Pulmonary artery endothelial cell (primary cell): Measurements from ENCODE around the gene PCSK2. TPM values are rescaled to one million over a fixed set of nuclear protein-coding genes. Genes with fewer than 3 reads are reported as not detected.
"Not testable (repeated sequence)": the region's sequence is repeated elsewhere in the genome, so short reads cannot be mapped to it uniquely, and the experiment has no call there.

Source experiments
- DNase-seq: peaks from one replicate; pipeline ENCODE4 v3.0.0-alpha.2; 2011; ENCODE audit warnings: low read depth, low spot score
- total RNA-seq: library from RNA; depleted of rRNA; stranded (reverse); fragments of >200 nt; gene quantifications from 2 replicates; pipeline ENCODE4 v1.2.3, GENCODE V29; 2014

Gene PCSK2, protein sequence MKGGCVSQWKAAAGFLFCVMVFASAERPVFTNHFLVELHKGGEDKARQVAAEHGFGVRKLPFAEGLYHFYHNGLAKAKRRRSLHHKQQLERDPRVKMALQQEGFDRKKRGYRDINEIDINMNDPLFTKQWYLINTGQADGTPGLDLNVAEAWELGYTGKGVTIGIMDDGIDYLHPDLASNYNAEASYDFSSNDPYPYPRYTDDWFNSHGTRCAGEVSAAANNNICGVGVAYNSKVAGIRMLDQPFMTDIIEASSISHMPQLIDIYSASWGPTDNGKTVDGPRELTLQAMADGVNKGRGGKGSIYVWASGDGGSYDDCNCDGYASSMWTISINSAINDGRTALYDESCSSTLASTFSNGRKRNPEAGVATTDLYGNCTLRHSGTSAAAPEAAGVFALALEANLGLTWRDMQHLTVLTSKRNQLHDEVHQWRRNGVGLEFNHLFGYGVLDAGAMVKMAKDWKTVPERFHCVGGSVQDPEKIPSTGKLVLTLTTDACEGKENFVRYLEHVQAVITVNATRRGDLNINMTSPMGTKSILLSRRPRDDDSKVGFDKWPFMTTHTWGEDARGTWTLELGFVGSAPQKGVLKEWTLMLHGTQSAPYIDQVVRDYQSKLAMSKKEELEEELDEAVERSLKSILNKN
- total RNA-seq = not detected in 2 replicates

DNA sequence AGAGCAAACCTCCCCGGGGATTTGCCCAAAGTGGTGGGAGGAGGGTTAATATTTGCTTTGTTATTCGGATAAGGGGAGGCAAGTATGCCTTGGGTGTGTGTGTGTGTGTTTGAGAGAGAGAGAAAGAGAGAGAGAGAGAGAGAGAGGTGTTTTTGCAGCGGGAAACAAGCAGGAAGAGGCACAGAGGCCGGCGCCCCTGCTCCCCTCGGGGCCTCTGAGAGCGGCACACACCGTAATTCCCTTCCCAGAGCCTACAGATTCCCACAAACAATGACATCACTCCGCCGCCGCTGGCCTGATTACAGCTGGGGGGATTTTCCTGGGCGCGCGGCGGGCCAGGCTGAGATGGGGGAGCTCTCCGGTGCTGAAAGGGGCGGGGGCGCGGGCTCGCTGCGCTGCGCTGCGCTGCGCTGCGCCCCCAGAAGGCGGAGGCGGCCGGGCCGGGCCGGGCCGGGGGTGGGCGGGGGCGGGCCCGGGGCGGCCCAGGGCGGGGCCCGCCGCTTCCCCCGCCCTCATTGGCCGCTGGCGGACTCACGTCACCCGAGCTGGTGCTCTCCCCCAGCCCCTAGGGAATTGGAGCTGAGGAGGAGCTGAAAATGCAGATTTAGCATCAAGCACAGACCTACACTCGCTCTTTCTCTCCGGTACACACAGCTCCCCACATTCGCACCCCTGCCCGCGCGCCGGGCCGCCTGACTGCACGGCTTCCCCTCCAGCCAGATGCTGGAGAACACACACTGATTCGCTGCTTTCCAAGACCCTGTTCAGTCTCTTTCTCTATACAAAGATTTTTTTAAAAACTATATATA lies at the start of gene PCSK2:
TSS of gene PCSK2 (plus strand) at position 631 of the 809 bp plus-strand sequence. CDS start 266 bp downstream, outside the sequence.
- no peak for DNase-seq

DNA sequence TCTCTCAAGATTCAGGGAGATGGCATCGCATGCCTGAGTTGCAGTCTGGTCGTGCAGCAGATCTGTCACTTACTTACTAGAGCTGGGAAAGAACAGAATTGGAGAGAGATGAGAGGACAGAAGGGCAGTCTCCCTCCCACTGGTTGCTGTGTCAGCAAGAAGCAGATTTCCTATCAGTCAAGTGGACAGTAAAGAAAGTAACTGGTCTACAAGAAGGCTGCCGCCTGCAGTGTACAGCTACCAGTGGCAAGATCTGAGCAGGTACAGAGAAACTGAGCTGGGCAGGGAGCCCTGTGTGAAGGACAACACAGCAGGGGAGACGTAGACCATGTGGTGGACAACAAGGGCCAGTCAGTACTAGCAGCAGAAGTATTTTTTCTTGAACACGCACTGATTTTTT lies 49.5 kb upstream of the PCSK2 start:
- no peak for DNase-seq

DNA sequence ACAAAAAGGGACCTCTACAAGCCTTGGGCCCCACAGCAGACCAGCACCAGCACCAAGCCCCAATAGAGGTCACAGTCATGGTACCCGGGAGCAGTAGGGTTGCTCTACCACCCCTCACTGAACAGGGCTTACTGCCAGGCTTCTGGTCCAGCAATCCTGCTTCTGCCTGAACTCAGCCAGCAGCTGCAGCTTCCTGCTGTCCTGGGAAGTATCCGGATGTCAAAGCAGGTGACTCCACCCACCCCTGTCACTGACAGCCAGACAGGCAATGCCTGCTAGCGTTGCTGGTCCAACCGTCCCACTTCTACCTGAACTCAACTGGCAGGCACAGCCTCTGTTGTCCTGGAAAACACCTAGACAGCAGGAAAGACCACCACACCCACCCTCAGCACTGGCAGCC lies 47.0 kb upstream of the PCSK2 start:
- DNase-seq = no peak

DNA sequence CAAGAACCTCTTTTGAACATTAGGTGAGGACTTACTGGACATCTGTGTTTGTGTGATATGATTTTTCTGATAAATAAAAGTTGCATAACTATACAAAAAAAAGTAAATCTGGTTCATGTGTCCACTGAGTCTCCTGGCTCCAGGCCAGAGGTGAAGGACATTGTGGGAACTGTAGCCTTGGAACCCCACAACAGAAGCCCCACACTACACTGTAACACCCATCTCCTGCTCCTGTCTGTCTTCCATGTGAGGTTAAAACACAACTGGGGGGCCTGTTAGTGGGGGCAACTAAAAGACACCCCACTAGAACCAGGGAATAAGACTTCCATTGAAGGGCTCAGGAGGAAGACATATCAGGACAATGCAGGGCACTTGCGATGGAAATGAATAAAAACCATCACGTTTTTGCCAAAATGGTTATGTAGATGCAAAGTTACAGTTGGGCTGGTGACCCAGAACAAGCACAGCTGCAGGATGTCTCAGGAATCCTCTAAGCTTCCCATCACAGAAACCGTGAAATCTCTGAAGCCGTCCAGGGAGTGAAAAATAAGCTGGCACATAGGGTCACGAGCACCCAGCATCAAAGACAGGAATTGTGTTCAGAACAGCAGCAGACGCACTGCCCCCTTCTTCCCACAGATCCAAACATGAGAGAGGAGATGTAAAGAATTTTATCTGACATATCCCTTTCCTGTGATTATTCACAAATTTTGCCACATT lies 36.7 kb upstream of the PCSK2 start:
- DNase-seq = no peak

DNA sequence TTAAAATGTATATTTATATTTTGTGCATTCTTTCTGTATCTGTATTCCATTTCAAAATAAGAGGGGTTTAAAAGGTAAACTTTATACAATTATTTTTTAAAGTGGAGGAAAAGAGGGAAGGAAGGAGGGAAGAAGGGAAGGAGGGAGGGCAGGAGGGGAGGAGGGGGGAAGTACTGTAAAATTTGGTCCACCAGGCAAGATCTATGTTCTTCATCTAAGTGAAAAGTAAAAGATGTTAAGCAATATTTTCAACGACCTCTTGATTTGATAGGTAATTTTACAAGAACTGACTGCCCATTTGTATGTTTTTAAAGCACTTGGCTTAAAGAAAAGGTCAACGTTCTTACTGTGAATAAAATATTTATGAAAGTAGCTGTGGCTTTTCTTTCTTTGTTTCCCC lies 29.8 kb upstream of the PCSK2 start:
- no peak for DNase-seq

DNA sequence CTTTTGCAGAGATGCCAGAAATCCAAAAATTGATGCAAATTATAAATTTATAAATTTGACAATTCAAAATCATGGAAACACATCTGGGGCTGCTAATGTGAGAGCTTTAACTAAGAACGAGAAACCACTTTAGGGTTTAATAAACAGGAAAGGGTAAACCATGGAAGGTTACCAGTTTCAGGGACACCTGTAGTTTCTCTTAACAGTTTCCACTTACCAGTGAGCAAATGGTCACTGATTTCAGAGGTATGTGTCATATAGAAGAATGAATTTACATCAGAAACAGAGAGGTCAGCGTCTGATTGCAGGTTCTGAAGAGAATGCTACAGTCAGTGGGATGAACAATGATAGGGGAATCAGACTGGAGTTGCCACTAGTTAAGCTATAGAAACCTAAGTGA lies 24.8 kb upstream of the PCSK2 start:
- DNase-seq = no peak

DNA sequence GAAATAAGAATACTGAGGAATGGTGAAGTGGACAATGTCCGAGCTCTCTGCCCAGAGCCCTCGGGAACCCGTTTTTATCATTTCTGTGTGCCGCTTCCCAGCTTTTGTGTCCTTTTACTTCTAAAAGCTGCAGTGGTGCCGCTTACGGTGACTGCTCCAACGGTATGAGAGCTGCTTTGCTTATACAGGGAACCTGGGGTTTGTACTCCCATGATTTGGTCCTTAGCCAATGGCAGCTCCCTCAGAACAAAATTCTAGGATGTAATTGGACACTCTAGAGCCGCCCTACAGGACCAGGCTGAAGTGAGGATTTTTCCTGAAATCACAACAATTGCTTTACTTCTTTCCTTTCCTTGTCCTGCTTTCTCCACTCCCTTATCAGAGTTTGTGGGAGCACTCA lies 24.2 kb upstream of the PCSK2 start:
- DNase-seq = no peak

DNA sequence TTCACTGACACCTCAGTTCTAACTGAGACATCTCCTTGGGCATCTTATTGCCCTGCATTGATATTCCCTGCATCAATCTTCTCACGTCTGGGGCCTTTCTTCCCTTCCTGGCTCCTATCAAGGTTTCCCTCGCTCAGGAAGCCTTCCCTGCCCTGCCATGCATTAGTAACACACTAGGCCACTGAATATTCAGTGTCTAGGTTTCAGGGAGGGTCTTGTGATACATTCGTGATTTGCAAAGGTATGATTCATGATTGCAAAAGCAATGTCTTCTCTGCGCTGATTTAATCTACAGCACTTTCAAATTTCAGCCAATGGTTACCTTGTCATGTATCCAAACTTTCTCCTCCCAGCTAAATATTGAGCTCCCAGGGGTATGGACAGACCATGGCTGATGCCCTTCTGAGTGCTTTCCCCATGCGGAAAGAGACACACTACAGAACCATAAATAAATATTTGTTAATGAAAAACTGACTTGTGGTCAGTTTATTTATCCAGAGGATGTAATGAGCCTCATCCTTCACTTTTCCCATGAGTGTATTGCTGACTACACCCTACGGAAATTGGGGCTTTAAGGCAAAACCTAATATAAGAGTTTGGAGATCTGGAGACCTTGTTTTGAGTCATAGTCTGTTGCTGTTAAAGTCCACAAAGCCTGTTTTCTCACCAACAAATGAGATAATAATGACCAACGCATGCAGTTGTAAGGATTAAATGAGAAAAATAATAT lies 21.6 kb upstream of the PCSK2 start:
- DNase-seq = no peak

DNA sequence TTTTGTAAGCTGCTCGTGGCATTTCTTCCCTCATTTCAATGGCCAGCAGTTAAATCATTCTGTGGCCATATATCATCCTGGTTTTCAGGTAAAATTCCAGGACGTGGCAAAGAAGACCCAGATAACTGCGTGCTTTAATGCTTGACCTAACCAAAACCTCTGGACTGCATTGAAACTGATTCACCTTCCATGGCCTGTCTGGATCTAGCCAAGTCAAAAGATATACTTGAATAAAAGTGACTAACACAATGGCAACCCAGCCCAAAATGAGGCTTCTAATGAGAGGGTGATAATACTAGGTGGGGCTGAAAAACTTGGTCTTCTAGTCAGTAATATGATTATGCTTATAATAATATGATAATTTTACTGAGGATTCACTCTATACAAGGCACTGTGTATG lies 16.5 kb upstream of the PCSK2 start:
- DNase-seq = no peak

DNA sequence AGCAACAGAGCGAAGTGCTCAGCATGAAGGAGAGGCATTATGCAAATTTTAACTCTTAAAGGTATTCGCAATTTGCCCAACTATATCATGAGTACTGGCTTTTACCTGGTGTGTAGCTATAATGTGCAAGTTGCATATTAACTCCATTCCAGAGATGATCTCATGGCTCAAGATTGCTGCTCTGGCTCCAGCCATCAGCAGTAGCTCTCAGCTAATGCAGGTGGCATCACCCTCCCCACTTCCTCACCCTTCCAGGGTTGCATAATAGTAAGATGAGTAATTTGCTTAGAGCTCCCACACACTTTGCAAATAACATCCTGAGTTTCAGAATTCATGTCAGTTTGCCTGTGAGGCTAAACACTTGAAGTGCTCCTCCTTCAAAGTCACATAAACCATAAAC lies 15.9 kb upstream of the PCSK2 start:
- no peak for DNase-seq

DNA sequence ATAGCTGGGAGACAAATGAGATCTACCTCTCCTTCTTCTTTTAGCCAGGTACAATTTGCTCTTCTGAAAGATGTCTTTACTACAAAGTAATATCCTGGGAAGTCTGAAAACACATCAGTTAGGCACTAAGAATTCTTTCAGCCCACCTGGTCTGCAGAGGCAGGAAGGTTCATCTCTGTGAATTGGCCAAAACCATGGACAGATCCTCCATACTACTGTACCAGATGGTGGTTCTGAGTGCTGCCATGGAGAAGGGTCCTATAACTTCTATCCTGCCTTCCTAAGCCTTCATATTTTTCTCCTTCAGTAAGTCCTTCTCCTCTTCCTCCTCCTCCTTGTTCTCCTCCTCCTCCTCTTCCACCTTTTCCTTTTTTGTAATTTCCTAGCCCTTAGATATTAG lies 11.7 kb upstream of the PCSK2 start:
- no peak for DNase-seq

DNA sequence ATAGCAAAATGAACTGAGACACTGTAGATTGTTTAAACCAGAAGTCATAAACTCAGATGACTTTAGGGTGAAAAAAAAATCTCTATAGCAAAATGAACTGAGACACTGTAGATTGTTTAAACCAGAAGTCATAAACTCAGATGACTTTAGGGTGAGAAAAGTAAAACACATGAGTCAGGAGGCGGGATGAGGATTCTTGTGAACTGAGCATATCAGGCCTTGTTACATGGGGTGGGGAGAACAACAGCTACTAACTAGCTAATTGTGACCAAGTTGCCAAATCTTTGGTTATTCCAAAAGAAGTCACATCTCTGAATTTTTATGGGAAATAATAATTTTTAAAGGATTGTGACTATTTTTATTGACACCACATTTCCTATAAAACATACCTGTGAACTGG lies 7.0 kb upstream of the PCSK2 start:
- not testable (repeated sequence) for DNase-seq

DNA sequence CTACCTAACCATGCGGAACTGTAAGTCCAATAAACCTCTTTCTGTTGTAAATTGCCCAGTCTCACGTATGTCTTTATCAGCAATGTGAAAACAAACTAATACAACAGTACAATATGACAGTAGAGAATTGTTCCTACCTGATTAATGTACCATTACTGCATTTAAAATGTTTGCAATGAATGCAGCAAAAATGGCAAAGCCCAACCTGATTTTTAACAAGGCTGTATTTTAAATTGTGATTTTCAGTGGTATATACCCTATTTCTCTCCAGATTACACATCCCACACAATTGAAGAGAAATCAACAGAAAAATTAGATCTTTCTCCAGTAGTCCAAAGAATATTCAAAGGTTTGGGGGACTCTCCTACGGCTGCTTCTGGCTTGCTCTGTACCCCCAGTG lies 3.3 kb upstream of the PCSK2 start:
- DNase-seq = no peak

DNA sequence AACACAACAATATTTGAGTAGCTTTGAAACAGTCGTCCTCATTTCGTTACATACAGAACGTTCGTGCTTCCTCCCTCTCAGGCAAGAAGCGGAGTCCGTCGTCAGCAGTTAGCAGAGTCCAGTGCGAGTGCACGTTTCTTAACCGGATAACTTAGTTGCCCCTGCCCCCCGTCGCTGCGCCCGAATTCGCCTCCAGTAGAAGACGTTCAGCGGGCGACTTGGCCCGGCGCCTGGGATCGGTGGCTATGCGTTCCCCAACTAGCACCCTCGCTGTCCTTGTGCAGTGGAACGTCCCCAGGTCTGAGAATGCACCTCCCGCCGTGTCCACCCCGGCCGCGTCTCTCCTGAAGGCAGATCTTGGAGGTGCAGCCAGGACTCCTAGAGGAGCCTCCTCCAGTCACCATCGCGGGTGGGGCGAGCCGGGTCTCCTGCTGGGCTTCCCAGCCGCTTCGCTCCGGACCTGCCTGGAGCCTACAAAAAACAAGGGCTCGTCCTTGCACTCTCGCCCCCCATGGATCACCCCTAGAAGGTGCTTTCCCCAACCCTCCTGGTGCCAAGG lies 910 bp upstream of the PCSK2 start:
- DNase-seq = no peak

DNA sequence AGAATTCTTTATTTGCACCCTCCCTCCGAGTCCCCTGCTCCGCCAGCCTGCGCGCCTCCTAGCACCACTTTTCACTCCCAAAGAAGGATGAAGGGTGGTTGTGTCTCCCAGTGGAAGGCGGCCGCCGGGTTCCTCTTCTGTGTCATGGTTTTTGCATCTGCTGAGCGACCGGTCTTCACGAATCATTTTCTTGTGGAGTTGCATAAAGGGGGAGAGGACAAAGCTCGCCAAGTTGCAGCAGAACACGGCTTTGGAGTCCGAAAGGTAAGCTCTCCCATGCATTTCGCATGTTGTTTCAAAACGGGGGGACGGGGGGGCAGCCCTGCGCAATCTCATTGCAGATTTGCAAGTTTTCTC lies 357 bp downstream of the PCSK2 start:
- DNase-seq = no peak

DNA sequence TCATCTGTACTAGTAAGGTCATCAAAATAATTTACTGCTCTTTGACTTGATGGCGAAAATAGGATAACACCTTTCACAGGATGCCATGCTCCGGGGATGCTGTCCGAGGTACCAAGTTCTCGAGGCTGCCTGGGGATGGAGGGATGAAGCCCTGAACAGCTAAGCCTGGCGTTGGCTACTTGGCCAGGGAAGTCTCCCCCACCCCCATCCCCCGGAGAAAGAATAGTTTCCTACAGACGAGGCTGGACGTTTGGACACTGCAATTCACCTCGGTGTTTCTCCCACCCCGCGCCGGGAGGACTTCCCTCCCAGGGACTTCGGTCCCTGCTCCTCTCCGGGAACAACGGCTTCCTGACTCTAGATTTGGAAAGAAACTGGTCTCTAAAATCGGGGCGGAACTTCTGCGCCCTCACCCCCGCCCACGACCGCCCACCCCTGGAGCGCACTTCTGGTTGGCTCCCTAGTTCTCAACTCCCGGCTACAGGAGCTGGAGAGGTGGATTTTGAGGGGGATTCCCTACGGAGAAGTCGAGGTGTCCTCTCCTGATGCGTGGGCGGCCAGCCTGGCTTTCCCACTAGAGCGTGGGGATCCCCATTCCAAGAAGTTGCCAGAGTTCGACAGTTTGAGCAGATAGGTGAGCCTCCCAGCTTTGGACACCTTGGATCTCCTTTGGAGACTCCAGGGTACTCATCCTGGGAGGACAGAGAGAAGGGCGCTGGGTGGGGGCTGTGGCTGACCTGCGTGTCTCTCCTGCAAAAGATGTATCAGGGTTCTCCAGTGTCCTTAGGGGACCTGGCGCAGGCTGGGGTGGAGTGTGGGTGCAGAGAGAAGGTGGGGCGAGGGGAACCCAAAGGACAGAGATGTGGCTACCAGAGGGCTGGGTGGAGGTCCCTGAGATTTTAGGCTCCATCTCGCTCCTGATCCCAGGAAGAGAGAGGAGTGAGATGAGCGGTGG lies 1.1 kb downstream of the PCSK2 start:
- DNase-seq = no peak

DNA sequence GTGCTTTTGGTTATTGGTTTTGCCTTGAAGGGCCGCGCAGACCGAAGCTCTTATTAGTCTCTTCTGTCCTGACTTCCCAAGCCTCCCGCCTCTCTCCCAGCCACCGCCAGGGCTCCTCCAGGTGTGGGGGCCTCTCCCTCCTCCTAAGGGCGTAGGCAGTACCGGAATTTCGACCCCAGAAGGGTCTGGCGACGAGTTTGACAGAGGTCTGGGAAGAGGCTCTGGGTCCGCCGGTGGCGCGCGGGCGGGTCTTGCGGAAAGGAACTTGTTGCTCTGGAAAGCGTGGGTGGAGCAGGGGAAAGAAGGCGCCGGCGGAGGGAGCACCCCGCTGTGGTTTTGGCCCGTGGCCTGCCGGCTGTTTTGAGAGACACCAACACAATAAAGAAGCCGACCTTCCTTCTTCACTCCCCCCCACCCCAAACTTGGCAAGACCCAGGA lies 1.8 kb downstream of the PCSK2 start:
- no peak for DNase-seq

DNA sequence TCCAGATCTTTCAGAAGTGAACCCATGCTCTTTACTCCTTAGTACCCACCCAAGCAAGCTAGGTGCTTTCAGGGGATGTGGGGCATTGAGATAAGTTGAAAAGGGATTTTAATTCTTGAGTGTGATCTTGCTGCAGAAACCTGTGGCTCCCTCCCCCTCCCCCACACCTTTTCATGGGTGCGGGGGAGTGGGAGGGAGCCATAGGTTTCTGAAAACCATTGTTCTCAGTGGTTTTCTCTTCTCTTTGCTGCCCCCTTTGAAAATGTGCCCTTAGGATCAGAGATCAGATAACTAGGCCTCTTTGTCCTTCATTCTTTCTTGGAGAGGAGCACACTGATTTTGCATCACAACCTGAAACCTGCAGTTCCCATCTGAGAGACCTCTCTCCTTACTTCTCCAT lies 2.4 kb downstream of the PCSK2 start:
- DNase-seq = no peak

DNA sequence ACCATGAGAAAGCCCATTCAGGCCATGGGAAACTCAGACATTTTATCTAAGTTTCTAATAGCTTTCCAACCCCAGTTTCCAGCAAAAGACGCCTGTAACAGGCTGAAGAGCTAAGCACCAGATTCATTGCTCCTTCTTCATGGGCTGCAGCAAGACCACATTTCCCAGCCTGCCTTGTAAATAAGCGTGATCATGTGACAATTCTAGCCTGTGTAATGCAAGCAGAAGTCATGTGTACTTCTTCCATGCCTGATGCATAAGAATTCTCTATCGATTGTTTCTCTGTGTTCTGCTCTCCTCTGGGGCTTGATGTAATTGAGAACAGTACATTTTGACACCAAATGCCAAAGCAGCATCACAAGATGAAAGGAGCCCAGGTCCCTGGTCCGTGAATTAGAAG lies 6.8 kb downstream of the PCSK2 start:
- no peak for DNase-seq

DNA sequence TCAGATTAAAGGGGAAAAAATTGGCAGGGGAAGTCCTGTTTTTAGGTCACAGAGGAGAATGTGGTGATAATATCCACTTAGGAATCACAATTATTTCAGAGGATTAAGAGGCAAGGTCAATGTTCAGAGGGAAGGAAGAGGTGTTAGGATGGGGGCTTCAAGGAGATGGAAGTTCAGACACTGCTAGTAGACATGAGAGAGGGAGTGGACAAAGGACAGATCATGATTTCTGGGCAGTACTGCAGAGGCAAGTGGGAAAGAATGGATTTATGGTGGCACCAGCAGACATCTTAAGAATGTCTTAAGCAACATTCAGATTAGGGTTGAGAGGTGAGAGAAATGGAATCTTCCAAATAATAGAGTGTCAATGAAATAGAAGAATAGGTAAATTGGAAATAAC lies 9.9 kb downstream of the PCSK2 start:
- DNase-seq = no peak
